Stimulated activated CD4-positive, alpha-beta T cell treated with anti-CD3 and anti-CD28 coated beads, Interleukin-4, amount 100 ng/mL, for 24 hours (primary cell): ENCODE results near the gene DDX20.
"Not testable (repeated sequence)": the region's sequence is repeated elsewhere in the genome, so short reads cannot be mapped to it uniquely, and the experiment has no call there.

ENCODE experiments used
- DNase-seq: peaks from one replicate; pipeline ENCODE4 v3.0.0-alpha.2; 2020

DDX20 gene

GRCh38 chr1:111734426-111734825, 21.3 kb upstream of the DDX20 start:
- no peak for DNase-seq

GRCh38 chr1:111734856-111735255, 20.8 kb upstream of the DDX20 start:
- no peak for DNase-seq

- DNase-seq, result no peak
Measured at GRCh38 chr1:111735321-111735720, 20.4 kb upstream of the DDX20 start.

GRCh38 chr1:111735858-111736544, 19.7 kb upstream of the DDX20 start:
- no peak for DNase-seq

- no peak for DNase-seq
Measured at GRCh38 chr1:111736548-111737215, 19.0 kb upstream of the DDX20 start.

- no peak for DNase-seq
Measured at GRCh38 chr1:111737216-111738132, 18.2 kb upstream of the DDX20 start.

- DNase-seq, result no peak
Measured at GRCh38 chr1:111738133-111738435, 17.6 kb upstream of the DDX20 start.

- peak; percentile 21 for DNase-seq
Measured at GRCh38 chr1:111738436-111739193, 17.1 kb upstream of the DDX20 start.

- DNase-seq, result peak; percentile 77
Measured at GRCh38 chr1:111739194-111739924, 16.3 kb upstream of the DDX20 start, which contains the start of gene INKA2. INKA2 (minus strand) TSS chr1:111739395; CDS start chr1:111739242, 153 bp downstream.

- no peak for DNase-seq
Measured at GRCh38 chr1:111739925-111740765, 15.6 kb upstream of the DDX20 start.

GRCh38 chr1:111742292-111742691, 13.4 kb upstream of the DDX20 start:
- not testable (repeated sequence) for DNase-seq

- no peak for DNase-seq
Measured at GRCh38 chr1:111742938-111743549, 12.7 kb upstream of the DDX20 start.

- no peak for DNase-seq
Measured at GRCh38 chr1:111743679-111744101, 12.0 kb upstream of the DDX20 start.

GRCh38 chr1:111745675-111746613, 9.8 kb upstream of the DDX20 start:
- no peak for DNase-seq

GRCh38 chr1:111746614-111746999, 9.1 kb upstream of the DDX20 start:
- DNase-seq, result no peak

GRCh38 chr1:111747282-111747734, 8.4 kb upstream of the DDX20 start:
- peak; percentile 79 for DNase-seq

GRCh38 chr1:111747947-111748346, 7.8 kb upstream of the DDX20 start:
- no peak for DNase-seq

- no peak for DNase-seq
Measured at GRCh38 chr1:111749628-111750027, 6.1 kb upstream of the DDX20 start.

GRCh38 chr1:111750856-111751255, 4.8 kb upstream of the DDX20 start:
- DNase-seq, result no peak
